GM18909 (cell line): ENCODE data around the gene CPXM1.
"Not testable (repeated sequence)": the region's sequence is repeated elsewhere in the genome, so short reads cannot be mapped to it uniquely, and the experiment has no call there.

ENCODE experiments used
- ATAC-seq: cut with Tn5 transposase; IDR thresholded peaks from one replicate; pipeline ENCODE4 v1.9.1; 2021; ENCODE audit warnings: mild to moderate bottlenecking; ENCODE audit not compliant: unreplicated experiment, poor library complexity

The CPXM1 gene

DNA sequence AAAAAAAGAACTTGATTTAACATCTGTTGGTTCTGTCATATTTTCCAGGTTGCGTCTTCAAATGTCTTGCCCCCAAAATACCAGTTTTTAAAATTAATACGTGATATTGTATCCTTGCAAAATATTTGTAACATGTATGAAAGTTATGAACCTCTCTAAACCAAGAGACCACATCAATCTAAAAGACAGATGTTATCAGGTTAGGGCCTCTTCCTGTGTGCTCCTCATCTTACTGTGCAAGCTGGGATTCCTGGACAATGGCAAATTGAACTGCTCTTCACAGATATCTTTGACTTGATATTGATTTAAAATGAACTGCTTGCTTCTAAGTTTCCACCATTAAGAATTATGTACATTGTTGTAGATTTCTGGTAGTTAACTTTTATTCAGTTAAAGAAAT is 25.3 kb upstream of the CPXM1 start:
- no peak for ATAC-seq

GRCh38 chr20:2822073-2822472 is 21.6 kb upstream of the CPXM1 start:
- no peak for ATAC-seq

DNA sequence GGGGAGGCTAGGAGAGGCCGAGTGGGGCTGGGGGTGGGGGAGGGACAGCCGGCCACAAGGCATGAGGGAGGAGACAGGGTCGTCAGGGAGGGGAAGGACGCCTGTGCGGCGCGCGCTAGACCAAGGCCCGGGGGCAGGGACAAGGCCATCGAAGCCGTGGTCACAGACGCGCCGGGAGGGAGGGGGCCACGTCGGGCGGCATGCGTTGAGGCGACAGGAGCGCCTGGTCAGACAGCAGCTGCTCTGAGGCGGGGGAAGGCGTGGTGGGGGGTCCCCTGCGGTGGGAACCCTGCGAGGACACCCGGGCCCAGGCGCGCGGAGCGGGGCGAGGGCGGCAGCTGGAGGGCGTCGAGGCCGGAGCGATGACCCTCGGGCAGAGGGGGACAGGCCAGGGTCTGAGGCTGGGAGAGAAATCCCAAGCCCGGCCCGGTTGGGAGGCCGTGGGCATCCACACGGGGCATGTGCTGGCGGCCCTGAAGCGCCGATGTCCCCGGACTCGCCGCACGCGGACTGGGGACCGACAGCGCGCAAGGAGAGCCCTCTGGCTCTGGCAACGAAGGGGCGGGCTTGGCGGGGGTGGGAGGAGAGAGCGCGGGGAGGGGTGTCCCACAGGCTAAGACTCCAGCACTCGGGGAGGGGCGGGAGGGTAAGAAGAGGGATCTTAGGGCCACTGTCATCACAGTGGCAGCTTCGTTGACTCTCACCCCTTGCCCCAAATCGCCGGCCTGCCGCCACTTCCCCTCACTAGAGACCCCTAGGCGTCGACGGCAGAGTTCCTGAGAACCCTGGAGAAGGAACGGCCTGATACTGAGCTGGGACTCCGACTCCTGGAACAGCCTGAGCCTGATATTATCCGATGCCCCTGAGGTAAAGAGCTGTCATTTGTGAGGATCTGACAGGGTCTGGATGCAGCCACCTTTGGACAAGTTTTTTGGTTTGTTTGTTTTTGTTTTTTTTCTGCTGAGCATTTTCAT is 20.8 kb upstream of the CPXM1 start:
- no peak for ATAC-seq

DNA sequence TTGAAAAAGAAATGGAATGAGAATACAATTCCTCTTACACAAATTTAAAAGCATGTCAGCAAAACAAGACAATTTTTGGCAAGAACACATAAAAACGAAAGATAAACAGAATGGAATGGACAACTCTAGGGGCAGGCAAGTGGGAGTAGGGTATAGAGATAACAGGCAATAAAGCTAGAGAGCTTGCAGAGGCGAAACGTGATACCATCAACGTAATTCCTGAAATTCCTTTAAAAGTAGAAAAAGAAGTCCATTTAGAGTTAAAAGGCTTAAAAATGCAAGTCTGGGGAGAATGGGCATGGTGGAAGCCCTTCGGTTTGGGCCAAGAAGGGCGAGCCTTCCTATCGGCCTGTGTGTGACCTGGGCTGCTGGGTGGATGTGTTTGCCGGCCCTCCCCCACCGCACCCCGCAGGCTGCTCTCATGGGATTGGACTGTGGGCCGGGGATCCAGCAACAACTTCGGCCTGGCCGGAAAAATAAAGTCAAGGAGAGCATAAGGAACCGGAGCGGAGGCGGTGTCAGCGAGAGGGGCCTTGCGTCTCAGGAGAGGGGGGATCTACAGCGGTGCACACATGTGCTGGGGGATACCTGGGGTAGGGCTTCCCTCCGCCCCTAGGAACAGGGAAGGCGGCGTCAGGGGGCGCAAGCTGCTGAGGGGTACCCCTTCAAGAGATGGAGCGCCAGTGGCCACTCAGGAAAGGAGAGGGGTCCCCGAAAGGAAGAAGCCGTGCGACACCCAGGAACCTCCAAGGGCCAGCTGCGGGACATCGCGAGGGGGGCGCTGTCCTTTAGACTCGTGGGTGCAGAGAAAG is 19.9 kb upstream of the CPXM1 start:
- no peak for ATAC-seq

GRCh38 chr20:2817891-2818595 is 17.6 kb upstream of the CPXM1 start:
- ATAC-seq, result no peak

DNA sequence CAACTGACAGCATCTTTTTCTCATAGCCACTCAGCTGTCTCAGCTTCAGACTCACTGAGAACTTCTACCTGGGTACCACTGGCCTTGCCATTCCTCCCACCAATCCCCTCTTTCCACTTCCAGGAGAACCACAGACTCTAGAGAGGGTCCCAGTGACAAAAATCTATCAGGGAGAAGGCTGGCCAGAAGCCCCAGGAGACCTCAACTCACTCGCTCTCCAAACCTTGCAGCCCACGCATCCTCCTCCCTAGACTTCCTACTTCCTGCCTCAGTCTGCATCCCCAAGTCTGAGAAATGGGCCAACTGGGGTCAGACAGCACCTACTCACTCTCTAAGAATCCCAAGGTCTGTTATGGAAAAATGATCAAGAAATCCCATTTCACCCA is 16.9 kb upstream of the CPXM1 start:
- no peak for ATAC-seq

GRCh38 chr20:2816583-2817340 is 16.3 kb upstream of the CPXM1 start:
- no peak for ATAC-seq

DNA sequence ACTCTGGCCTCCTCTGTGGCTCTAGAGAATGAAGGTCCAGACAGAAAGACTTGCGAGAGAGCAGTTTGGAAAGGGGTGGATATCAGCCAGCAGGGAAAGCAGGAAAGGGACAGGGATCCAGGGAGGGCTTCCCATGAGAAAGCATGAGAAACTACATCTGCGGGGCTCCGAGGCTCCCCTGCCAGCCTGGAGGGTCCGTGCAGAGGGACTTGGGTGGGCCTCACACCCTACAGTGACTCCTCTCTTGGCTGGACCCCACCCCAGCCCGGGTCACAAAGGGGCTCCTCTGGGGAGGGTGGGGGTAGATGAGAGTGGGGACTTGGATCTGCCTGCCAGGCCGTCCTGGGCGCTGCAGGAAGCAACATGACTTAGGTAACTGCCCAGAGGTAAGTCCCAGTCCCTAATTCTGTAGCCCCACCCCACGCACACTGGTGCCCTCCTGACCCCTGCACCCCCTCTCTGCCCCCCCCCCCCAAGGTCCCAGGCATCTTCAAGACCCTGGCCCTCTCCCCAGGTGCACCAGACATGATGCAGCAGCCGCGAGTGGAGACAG is 15.7 kb upstream of the CPXM1 start, which contains the start of gene TMEM239:
TMEM239 (plus strand) TSS at position 335 of the 553 bp plus-strand sequence; CDS start at position 526, 191 bp downstream.
- no peak for ATAC-seq

DNA sequence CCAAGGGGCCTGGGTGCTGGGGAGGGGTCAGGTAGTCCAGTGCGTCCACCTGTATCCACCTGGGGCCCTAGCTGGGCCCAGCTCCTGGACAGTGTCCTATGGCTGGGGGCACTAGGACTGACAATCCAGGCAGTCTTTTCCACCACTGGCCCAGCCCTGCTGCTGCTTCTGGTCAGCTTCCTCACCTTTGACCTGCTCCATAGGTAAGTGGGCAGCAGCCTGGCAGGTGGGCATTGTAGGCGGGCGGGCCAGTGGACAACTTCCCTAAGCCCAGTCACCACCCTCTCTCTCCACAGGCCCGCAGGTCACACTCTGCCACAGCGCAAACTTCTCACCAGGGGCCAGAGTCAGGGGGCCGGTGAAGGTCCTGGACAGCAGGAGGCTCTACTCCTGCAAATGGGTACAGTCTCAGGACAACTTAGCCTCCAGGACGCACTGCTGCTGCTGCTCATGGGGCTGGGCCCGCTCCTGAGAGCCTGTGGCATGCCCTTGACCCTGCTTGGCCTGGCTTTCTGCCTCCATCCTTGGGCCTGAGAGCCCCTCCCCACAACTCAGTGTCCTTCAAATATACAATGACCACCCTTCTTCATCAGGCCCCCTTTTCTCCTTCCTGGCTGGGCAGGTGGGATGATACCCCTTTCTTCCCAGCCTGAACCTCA is 14.9 kb upstream of the CPXM1 start:
- no peak for ATAC-seq

DNA sequence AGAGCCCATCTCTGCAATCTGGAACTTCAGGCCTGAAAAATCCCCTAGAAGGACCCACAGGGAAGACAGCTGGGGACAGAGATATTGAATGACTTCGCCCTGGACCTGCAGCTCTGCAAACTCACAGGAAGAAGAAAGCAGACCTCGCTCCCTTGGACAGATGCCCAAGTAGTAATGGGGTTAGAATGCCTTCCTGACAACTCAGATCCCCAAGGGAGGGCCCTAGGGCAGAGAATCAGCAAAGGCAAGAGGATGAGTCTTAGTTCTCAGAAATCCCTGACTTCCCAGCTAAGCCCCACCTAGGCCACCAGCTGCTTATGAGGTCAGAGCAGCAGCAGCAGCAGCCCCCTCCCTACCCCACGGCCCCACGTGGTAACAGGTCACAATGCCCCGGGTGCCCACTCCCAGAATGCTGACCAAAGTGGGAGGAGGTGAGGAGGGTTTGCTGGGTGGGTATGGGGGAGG is 14.2 kb upstream of the CPXM1 start, which contains the start of gene C20orf141:
C20orf141 (plus strand) TSS at position 401 of the 465 bp plus-strand sequence. CDS start 198 bp downstream, outside the sequence.
- no peak for ATAC-seq

DNA sequence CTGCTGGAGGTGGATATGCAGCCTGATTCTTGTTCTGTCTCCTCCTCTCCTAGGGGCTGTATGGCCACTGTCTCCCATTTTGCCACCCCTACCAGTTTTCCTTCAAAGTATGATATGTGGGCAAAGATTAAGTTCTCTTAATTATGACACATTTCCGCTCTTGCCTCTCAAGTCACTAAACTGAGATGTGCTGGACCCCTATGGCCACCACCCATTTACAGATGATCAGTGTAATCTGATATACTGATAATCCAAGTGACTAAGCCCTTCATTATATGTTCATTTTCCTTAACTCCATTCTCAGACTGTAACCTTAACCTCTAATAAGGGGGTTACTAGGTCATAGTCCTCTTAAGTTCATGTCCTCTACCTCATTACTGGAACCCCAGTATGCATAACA is 13.6 kb upstream of the CPXM1 start:
- no peak for ATAC-seq

DNA sequence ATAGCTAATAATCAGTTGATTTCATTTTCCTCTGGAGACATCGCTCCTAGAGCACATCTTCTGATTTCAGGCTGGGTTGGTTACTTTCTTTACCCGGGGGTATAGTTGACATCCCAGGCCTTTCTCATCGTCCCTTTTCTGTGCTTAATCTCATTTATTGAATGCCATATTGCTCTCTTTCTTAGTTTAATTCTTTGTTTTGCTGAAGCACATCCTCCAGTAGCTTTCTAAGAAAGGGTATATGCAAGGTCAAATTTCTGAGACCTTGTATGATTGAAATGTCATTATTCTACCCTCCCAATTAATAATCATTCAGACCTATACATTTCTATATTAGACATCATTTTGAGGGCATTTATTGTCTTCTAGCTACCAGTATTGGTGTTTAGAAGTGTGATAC is 11.8 kb upstream of the CPXM1 start:
- no peak for ATAC-seq

DNA sequence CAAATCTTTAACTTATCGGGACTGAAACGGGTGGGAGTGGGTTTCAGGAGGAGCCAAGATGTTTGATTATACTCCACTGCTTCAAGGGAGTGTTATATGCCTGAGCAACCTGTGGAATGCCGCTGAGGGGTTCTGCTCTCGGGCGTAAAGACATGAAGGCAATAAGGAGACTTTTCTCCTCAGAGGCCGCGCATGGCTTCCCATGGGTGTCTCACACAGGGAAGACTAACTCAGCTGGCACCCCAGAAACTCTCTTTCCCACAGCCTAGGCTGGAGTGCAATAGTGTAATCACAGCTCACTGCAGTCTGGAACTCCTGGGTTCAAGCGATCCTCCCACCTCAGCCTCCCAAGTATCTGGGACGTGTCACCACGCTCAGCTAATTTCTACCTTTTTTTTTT is 9.3 kb upstream of the CPXM1 start:
- ATAC-seq, result no peak

DNA sequence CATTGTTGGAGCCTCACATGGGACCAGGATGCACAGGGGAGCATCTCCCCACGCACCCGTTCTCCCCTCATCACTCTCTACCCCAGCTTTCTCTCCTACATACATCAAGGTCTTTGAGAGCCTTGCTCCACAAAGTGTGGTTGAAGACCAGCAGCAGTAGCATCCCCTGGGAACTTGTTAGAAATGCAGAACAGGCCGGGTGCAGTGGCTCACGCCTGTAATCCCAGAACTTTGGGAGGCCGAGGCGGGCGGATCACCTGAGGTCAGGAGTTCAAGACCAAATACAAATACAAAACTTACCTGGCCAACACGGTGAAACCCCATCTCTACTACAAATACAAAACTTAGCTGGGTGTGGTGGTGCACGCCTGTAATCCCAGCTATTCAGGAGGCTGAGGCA is 7.5 kb upstream of the CPXM1 start:
- not testable (repeated sequence) for ATAC-seq

- no peak for ATAC-seq
Measured at GRCh38 chr20:2807019-2807418, 6.6 kb upstream of the CPXM1 start.

DNA sequence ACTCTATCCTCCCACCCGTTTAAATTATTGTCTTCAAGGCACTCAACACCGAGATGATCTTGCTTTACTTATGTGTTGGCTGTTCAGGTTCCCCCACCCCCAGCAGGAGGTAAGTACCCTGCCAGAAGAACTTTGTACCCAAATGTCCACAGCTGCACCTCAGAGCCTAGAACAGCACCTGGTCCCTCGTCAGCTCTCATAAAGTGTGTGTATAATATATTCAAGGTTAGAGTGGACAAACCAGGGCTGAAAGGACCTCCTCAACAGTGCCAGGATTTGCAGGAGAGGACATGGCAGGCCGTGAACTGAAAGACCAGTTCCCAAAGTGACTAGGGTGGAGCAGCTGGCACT is 5.9 kb upstream of the CPXM1 start:
- no peak for ATAC-seq

DNA sequence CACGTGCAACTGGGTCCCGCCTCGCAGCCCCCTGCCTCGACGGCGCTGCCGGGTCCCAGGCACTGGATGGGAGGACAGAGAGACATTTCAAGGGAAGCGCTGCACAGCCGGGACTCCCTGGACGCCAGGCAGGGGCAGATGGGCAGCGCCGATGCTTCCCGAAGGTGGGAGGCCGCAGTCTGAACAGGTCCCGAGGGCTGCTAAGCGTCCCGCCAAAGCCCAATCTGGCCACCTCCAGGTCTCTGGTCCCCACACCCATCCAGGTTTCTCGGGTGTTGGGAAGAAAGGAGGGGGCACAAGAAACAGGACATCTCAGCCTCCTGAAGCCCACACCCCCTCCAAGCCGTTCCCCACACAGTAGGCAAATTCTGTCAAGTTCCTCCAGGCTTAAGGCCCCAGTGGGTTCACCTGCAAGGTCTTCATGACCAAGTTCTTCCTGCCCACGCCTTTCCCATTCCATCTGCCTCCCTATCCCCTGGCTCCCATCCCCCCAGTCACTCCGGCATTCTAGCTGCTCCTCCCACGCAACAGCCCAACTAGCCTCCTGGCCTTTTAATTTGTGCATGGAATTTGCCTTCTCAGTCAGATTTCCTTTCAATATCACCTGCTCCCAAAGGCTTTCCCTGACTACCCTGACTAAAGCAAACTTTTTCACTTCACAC is 5.4 kb upstream of the CPXM1 start:
- no peak for ATAC-seq
